Measurements from ENCODE around the gene RAB31. TPM values are rescaled to one million over a fixed set of nuclear protein-coding genes. Genes with fewer than 3 reads are reported as not detected.
"Not testable (repeated sequence)": the region's sequence is repeated elsewhere in the genome, so short reads cannot be mapped to it uniquely, and the experiment has no call there.

Gene RAB31, protein sequence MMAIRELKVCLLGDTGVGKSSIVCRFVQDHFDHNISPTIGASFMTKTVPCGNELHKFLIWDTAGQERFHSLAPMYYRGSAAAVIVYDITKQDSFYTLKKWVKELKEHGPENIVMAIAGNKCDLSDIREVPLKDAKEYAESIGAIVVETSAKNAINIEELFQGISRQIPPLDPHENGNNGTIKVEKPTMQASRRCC
- polyA plus RNA-seq (2012; ENCODE audit: insufficient read depth, insufficient read length): 3.5 TPM

DNA sequence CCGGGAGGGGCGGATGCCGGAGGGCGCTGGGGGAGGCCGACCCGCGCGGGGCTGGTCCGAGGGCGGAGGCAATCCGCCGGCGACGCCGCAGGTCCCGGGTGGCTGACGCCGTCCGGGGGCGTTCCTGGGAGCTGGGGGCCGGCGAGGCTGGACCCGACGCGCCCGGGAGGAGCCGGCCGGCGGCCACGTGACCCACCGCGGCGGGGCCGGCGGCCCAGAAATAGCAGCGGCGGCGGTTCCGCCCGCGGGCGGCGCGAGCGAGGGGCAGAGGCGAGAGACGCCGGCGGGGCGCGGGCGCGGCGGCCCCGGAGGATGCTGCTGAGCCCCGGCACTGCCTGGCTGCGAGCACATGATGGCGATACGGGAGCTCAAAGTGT is at the start of gene RAB31:
RAB31 (plus strand) TSS at position 245 of the 377 bp plus-strand sequence; CDS start at position 350, 105 bp downstream.
- no peak within 1 kb of the TSS for H3K4me3 ChIP-seq (ENCODE audit: low read length)
- DNase-seq (ENCODE audit: low read depth, low spot score): no peak

DNA sequence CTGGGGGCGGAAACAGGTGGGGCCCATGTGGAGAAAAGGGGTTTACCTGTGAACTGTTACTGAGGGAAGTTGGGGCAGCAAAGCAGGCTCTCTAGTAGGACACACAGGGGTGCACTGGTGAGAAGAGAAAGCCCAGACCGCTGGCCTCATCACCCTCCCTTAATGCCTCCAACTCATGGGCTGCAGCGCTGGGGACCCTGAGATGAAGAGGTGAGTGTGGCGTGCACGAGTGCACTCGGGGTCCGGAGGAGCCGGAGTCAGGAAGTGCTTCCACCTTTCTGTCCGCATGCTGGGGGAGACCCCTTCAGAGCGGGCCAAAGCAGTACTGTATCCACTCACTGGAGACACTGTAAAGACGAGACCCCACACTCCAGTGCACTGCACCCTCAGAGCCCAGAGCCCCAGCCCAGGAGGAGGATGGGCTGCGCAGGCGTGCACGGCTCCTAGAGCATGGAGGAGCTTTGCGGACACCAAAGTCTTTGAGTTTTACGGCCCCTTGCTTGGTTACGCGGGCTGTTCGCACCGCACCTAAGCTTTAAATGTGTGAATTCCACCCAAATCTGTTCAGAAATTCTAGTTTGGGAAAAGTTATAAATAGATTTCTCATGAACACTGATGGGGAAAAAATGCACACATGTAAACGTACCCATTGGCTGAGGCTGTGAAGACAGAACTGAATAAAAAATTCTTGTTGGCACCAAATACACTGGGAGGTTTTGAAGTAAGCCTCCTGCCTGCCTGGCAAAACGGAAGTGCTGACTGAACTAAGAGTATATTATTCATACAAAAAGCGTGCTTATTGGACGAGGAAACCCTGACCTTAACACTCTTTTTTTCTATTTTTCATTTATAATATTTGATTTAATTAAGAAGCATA is 48.4 kb upstream of the RAB31 start:
- DNase-seq (ENCODE audit: low read depth, low spot score): no peak
- H3K4me3 ChIP-seq (ENCODE audit: low read length): no peak overlapping the region

- no peak for DNase-seq (ENCODE audit: low read depth, low spot score)
Observed at GRCh38 chr18:9661564-9661963, 46.5 kb upstream of the RAB31 start.

DNA sequence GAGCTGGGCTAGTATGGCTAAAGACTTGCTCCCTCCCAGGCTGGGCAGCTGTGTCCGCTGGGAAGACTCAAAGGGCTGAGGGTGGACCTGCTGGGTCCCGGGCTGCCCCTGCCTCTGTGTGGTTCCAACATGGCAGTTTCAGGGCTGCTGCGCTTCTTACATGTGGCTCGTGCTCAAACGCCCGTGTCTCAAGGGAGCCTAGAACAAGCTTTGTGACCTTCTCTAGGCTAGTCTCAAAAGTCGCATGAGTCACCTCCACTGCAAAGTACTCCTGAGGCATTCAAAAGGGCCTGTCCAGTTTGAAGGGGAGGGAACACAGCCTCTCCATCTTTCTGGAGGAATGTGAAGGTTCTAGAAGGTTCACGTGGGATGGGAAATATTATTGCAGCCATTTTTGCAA is 44.7 kb upstream of the RAB31 start:
- no peak for DNase-seq (ENCODE audit: low read depth, low spot score)

More at GRCh38 chr18:9661564-9661963, 46.5 kb upstream of the RAB31 start:
- H3K4me3 ChIP-seq (ENCODE audit: low read length): no peak overlapping the region

DNA sequence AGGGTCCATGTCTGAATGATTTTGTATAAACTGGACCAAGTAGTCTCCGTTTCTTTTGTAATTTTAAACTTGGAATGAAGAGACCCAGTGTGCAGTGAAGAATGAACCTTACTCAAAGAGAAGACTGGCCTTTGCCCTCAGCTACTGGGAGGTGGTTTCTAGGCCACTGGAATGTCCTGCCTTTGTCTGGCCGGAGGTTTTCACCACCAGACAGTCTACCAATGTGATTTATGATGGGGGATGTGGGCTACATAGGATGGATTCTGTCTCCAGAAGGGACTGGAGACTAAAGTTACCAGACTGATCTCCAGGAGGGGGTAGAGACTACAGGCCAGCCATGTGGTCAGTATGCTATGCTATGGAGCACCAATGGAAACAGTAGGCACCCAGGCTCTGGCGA is 42.8 kb upstream of the RAB31 start:
- H3K4me3 ChIP-seq (ENCODE audit: low read length): no peak overlapping the region
- no peak for DNase-seq (ENCODE audit: low read depth, low spot score)

More for the DNA sequence above, 44.7 kb upstream of the RAB31 start:
- no peak overlapping the region for H3K4me3 ChIP-seq (ENCODE audit: low read length)

DNA sequence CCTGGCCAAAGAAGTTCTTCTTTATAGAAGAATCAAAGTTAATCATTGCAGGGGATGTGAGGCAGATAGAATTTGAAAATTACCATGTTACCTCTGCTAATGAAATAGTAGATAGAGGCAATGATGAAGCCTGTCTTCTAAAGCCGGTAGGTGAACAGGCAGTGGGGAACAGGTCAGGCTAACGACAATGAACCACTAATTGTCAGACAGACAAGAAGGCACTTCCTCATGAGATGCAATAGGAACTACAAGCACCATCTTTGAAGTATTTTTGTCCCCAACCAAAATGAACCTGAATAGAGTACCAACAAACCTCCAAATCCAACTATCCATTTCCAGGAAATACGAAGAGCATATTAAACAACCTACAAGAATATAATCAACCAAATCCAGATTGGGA is 41.6 kb upstream of the RAB31 start:
- no peak for DNase-seq (ENCODE audit: low read depth, low spot score)
- H3K4me3 ChIP-seq (ENCODE audit: low read length): no peak overlapping the region

GRCh38 chr18:9669016-9669415 is 39.1 kb upstream of the RAB31 start:
- no peak overlapping the region for H3K4me3 ChIP-seq (ENCODE audit: low read length)
- DNase-seq (ENCODE audit: low read depth, low spot score): no peak

GRCh38 chr18:9671214-9671613 is 36.9 kb upstream of the RAB31 start:
- no peak overlapping the region for H3K4me3 ChIP-seq (ENCODE audit: low read length)
- DNase-seq (ENCODE audit: low read depth, low spot score): no peak

DNA sequence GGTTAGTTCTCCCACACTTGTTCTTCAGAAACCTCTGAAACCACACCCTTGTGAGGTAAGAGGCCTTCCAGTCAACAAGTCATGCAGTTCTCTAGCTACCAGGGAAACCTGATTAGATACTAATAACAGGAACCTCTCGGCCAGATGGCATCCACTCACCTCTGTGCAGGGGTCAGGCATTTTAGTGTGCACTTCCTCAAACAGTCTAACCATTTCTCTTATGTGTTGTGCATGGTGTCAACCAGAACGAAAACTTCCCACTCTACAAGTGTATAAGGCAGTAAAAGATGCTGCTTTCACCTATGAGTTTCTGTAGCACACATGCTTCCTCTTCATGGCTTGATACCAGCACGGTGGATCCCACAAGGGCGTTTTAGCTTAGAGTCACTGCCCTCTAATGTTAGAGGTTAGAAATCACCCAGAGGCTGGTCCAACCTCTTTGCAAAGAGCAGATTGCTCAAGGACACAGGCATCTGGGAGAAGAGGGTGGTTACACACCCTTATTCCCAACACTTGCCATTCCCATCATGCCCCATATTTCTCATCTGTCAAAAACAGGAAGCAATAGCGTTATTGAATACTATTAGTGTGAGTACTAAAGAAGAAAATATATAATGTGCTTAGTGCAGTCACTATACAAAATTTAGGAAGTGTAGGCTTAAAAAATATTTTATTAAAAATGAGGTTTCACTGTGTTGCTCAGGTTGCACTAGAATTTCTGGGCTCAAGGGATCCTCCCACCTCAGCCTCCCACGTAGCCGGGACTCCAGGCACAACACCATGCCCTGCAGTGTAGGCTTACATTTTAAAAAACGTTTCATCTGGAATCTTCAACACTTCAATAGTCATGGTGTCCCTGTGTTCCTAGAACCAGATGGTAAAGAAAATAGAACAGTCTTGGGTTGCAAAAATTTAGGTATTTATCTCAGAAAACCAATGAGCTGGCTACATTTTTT is 34.5 kb upstream of the RAB31 start:
- peak; percentile 25 for DNase-seq (ENCODE audit: low read depth, low spot score)
- no peak overlapping the region for H3K4me3 ChIP-seq (ENCODE audit: low read length)

DNA sequence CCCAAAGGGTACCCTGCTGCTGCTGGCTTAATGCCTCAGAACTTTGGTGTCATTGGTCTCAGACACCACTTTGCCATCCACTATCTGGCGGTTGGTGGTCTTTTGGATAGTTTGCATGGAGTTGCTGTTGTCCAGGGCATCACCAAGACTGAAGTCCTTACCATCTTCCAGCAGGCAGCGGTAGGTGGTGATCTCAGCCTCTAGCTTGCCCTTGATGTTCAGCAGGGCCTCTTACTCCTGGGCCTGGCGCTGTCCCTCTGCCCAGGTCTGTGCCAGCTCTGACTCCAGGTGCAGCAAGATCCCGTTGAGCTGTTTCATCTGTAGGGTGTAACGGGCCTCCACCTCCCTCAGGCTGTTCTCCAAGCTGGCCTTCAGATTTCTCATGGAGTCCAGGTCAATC is 29.9 kb upstream of the RAB31 start:
- not testable (repeated sequence) for DNase-seq (ENCODE audit: low read depth, low spot score); H3K4me3 ChIP-seq (ENCODE audit: low read length)

DNA sequence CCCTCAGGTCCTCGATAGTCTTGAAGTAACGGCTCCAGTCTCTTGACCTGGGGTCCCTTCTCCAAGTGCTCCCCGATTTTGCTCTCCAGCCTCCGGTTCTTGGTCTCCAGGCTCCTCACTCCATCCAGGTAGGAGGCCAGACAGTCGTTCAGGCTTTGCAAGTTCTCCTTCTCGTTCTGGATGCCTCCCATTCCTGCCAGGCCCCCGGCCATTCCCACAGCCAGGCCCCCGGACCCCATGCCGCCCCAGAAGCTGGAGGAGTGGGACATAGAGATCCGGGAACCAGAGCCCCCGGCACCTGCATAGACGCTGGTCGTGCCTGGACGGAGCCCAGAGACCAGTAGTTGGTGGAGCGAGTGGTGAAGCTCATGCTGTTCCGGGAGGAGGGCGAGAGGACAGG is 29.0 kb upstream of the RAB31 start:
- no peak for DNase-seq (ENCODE audit: low read depth, low spot score)
- no peak overlapping the region for H3K4me3 ChIP-seq (ENCODE audit: low read length)

DNA sequence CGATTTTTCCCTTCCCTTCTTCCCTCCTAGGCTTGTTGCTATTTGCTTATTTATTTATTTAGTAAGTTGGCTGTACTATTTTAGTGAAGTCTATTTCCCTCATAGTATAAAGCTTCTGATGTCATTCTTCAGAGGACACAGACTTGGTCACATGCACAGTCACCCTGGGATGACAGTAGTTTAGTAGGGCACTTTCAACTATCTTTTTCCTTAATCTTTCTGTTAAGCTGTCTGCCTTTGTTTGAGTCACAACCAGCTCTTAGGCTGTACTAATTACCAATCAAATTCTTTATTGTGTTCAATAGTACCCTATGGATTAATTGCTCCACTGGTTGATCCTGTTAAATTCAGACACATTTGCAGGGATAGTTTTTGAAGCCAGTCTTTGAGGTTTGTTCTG is 26.9 kb upstream of the RAB31 start:
- DNase-seq (ENCODE audit: low read depth, low spot score): no peak
- H3K4me3 ChIP-seq (ENCODE audit: low read length): no peak overlapping the region

DNA sequence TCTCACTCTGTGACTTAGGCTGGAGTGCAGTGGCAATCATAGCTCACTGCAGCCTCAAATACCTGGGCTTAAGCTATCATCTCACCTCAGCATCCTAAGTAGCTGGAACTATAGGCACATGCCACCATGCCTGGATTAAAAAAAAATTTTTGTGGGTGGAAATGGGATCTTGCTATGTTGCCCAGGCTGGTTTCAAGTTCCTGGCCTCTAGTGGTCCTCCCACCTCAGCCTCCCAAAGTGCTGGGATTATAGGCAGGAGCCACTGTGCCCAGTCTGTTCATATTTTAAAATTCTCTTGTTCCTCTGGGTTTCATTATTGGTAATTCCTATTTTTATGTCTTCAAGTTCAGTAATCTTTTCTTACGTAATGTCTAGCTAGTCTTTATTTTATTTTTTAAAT is 25.5 kb upstream of the RAB31 start:
- DNase-seq (ENCODE audit: low read depth, low spot score): no peak
- no peak overlapping the region for H3K4me3 ChIP-seq (ENCODE audit: low read length)

DNA sequence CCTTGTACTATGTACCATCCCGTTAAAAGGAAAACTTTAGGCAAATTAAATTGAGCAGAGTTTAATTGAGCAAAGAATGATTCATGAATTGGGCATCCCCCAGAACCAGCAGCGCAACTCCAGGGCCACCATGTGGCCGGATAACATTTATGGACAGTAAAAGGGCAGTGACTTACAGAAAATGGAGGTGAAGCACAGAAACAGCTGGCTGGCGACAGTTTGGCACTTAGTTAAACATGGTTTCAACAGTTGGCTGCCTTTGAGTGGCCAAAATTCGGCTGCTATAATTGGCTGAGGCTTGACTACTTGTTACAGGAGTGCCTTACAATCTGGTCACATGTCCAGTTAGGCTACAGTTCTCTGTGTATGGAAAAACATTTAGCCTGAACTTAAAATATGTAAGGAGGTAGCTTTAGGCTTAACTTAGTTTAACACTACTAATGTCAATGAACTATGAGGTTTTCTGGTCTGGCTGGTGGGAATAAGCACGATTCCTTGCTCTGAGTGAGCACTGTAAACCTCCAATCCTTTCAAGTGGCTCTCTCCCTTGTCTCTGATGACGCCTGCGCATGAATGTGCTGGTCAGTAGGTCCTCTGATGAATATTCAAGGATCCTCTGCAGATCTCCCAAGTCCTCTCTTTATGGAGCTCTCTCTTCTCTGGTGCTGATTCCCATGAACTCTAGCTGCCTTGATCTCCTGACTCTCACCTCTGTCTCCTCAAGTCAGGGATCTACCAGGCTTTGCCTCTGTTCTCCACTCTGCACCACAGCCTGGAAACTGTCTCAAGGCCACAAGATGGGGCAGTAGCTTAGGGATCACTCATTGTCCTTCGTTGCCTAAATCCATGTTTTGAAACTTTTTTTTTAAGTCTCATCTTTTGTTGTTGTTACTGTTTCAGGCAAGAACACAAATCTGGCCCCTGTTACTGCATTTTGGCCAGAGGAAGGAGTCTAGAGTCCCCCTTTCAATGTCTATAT is 24.4 kb upstream of the RAB31 start:
- DNase-seq (ENCODE audit: low read depth, low spot score): no peak
- H3K4me3 ChIP-seq (ENCODE audit: low read length): no peak overlapping the region

DNA sequence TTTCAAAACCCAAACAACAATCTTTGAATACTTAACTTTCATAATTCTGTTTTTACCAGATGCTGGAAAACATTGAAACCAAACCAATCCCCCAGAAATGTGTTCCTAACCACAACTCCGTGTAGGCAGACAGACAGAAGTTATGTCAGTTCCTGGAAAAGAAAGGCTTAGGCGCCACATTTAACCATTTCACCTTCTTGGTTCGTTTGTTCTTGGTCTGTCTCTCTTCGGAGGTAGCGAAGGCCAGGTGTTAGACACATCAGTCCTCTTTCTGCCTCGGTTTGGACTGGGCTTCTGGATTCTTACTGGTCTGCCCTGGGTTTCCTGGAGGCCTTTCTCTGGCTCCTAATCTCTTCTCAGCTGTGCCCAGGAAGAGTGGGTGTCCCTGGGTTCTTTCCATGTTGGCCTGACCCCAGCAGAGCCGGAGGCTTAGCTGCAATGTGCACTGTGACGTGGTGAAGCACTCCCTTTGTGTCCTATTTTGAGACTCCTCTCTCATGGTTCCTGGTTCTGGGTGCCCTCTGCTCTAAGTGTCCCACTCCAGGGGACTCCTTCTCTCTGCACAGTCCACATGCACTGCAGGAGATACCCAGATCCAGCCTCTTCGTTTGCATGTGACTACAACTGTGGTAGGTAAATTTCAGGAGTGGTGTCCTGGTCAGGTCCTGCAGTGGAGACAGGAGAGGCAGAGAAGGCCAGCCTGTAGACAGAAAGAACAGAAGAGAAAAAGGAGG is 23.1 kb upstream of the RAB31 start:
- H3K4me3 ChIP-seq (ENCODE audit: low read length): no peak overlapping the region

GRCh38 chr18:9685615-9685890 is 22.5 kb upstream of the RAB31 start:
- H3K4me3 ChIP-seq (ENCODE audit: low read length): no peak overlapping the region
- DNase-seq (ENCODE audit: low read depth, low spot score): no peak

More for the DNA sequence above, 23.1 kb upstream of the RAB31 start:
- DNase-seq (ENCODE audit: low read depth, low spot score): peak; percentile 11

DNA sequence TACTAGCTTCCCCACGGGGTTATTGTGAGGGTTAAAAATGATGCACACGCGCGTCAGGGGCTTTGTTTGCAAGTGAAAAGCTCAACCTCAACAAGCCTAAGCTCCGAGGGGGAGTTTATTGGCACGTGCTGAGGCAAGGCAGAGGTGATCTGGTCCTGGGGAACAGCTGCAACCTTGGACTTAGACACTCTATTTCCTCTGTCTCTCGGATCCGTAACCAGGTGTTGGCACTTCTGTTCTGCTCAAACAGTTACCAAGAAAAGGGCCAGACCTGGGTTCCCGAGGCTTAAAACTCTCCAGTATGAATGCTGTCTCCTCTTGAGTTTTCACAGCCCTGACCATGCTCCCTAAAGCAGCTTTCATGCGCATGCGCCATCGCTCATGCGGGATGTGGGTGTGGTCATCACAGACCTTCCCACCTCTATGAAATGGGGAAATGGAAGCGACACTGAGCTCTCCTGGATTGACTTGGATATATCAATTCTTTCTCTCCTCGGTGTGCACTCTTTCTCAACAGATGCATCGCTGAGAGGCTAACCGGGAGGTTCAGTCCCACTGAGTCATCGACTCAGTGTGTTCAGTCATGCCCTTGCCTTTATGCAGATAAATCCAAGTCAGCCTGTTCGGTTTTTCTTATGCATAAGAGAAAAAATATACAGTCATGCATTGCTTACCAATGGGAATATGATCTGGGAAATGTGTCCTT is 19.9 kb upstream of the RAB31 start:
- no peak for DNase-seq (ENCODE audit: low read depth, low spot score)
- no peak overlapping the region for H3K4me3 ChIP-seq (ENCODE audit: low read length)
